HepG2 (cell line): Measurements from ENCODE around the gene HRH3. TPM values are rescaled to one million over a fixed set of nuclear protein-coding genes. Genes with fewer than 3 reads are reported as not detected.

ENCODE experiments used
- BRD4 ChIP-seq: sonication (generic); formaldehyde crosslinking; IDR thresholded peaks from 2 replicates; pipeline ENCODE4 v1.4.0; 2020; ENCODE audit warnings: missing genetic modification reagents
- CCDC6 ChIP-seq: sonication (generic); formaldehyde crosslinking; IDR thresholded peaks from 2 replicates; pipeline ENCODE4 v1.8.1; 2022; ENCODE audit warnings: mild to moderate bottlenecking, missing genetic modification reagents, moderate library complexity
- DPF2 ChIP-seq: sonication (generic); formaldehyde crosslinking; IDR thresholded peaks from 2 replicates; pipeline ENCODE4 v1.4.0; 2020; ENCODE audit warnings: mild to moderate bottlenecking, low read depth, missing genetic modification reagents, borderline replicate concordance
- GLMP ChIP-seq: sonication (generic); formaldehyde crosslinking; IDR thresholded peaks from 2 replicates; pipeline ENCODE4 v1.9.0; 2021; ENCODE audit warnings: missing genetic modification reagents, mild to moderate bottlenecking, borderline replicate concordance
- KDM5A ChIP-seq: fragments of 200-600 bp; sonication (generic); IDR thresholded peaks from 2 replicates; pipeline ENCODE4 v1.7.0; 2018; ENCODE audit warnings: antibody characterized with exemption, mild to moderate bottlenecking, low read length, borderline replicate concordance
- MAZ ChIP-seq, 2 experiments: sonication (generic) in 1 of 2; formaldehyde crosslinking in 1 of 2; IDR thresholded peaks; 2 replicates each; pipeline versions ENCODE4 v1.5.0 to v1.6.1; 2012 to 2020; ENCODE audit warnings: low read depth in 2 of 2, mild to moderate bottlenecking in 2 of 2, borderline replicate concordance in 1 of 2, improper control_type of control experiment in 1 of 2, low read length in 1 of 2, missing genetic modification reagents in 1 of 2, moderate library complexity in 1 of 2
- MIER2 ChIP-seq: IDR thresholded peaks from 2 replicates; pipeline ENCODE4 v1.6.1; 2016; ENCODE audit warnings: missing biosample characterization, missing genetic modification reagents
- NRL ChIP-seq: sonication (generic); formaldehyde crosslinking; IDR thresholded peaks from 2 replicates; pipeline ENCODE4 v1.5.0; 2020; ENCODE audit warnings: missing genetic modification reagents, mild to moderate bottlenecking, moderate library complexity, borderline replicate concordance
- PAF1 ChIP-seq: IDR thresholded peaks from 2 replicates; pipeline ENCODE4 v1.6.1; 2016; ENCODE audit warnings: missing genetic modification reagents, missing compliant biosample characterization
- PATZ1 ChIP-seq: sonication (generic); formaldehyde crosslinking; IDR thresholded peaks from 2 replicates; pipeline ENCODE4 v1.4.0; 2020; ENCODE audit warnings: missing genetic modification reagents
- PRDM15 ChIP-seq: sonication (generic); formaldehyde crosslinking; IDR thresholded peaks from 2 replicates; pipeline ENCODE4 v1.4.0; 2020; ENCODE audit warnings: missing genetic modification reagents
- YEATS4 ChIP-seq: sonication (generic); formaldehyde crosslinking; IDR thresholded peaks from 2 replicates; pipeline ENCODE4 v1.4.0; 2020; ENCODE audit warnings: missing genetic modification reagents, borderline replicate concordance
- ZBTB37 ChIP-seq: sonication (generic); formaldehyde crosslinking; IDR thresholded peaks from 2 replicates; pipeline ENCODE4 v1.4.0; 2020; ENCODE audit warnings: mild to moderate bottlenecking, missing genetic modification reagents
- ZBTB46 ChIP-seq: sonication (generic); formaldehyde crosslinking; IDR thresholded peaks from 2 replicates; pipeline ENCODE4 v1.4.0; 2020; ENCODE audit warnings: mild to moderate bottlenecking, missing genetic modification reagents, borderline replicate concordance
- ZNF382 ChIP-seq: sonication (generic); formaldehyde crosslinking; IDR thresholded peaks from 2 replicates; pipeline ENCODE4 v1.5.0; 2020; ENCODE audit warnings: missing genetic modification reagents, mild to moderate bottlenecking, borderline replicate concordance
- ZNF460 ChIP-seq: sonication (generic); formaldehyde crosslinking; IDR thresholded peaks from 2 replicates; pipeline ENCODE4 v1.5.1; 2020; ENCODE audit warnings: missing genetic modification reagents, mild to moderate bottlenecking, borderline replicate concordance
- ZNF530 ChIP-seq: sonication (generic); formaldehyde crosslinking; IDR thresholded peaks from 2 replicates; pipeline ENCODE4 v1.5.0; 2020; ENCODE audit warnings: low read depth, mild to moderate bottlenecking, missing genetic modification reagents
- ZSCAN25 ChIP-seq: sonication (generic); formaldehyde crosslinking; IDR thresholded peaks from 2 replicates; pipeline ENCODE4 v1.8.0; 2022; ENCODE audit warnings: mild to moderate bottlenecking, missing genetic modification reagents
- polyA plus RNA-seq, 8 experiments: library from polyadenylated mRNA; depleted of rRNA in 3 of 8; stranded (reverse) in 7 of 8; unstranded in 1 of 8; fragments of >200 nt; fragmentation: Illumina TruSeq in 4 of 8; extraction: Trizol in 4 of 8; gene quantifications; 2 replicates each; pipeline versions ENCODE4 v1.2.1 to v1.2.3, GENCODE V29; 2011 to 2016; ENCODE audit warnings: low read depth in 4 of 8, missing spikeins in 1 of 8, mixed read lengths in 1 of 8; ENCODE audit not compliant: insufficient read depth in 1 of 8
- total RNA-seq, 5 experiments: library from RNA; depleted of rRNA; stranded (reverse); fragments of >200 nt; fragmentation: Illumina TruSeq; extraction: Trizol; gene quantifications; 2 replicates each; pipeline ENCODE4 v1.2.3, GENCODE V29; 2016; ENCODE audit warnings: low read depth in 1 of 5

HRH3 gene
- total and polyA plus RNA-seq, 2 of the 13 experiments (the other 11 are each of a cell fraction or from before 2014, with no cell fraction given): 0.18 TPM; not detected in 1

GRCh38 chr20:62238569-62239277 lies 18.6 kb upstream of the HRH3 start (continued):
- TF ChIP-seq KDM5A: peak; percentile 53; the same call in 1 of the 2 replicates
- no peak for TF ChIP-seq ZNF460 (CRISPR knock-in tag)
- TF ChIP-seq MAZ (IDR thresholded peaks at IDR 0.05; ENCODE audit: borderline replicate concordance, low read depth, low read length): no peak
- TF ChIP-seq MAZ (CRISPR knock-in tag; IDR thresholded peaks at IDR 0.05; ENCODE audit: low read depth): no peak
- TF ChIP-seq DPF2 (CRISPR knock-in tag): no peak
- no peak for TF ChIP-seq ZBTB37 (CRISPR knock-in tag)
- TF ChIP-seq PATZ1 (CRISPR knock-in tag): peak; percentile 73
- no peak for TF ChIP-seq MIER2 (CRISPR knock-in tag)
- no peak for TF ChIP-seq PAF1 (CRISPR knock-in tag)
- no peak for TF ChIP-seq ZNF382 (CRISPR knock-in tag)
- TF ChIP-seq ZSCAN25 (CRISPR knock-in tag): no peak
- no peak for TF ChIP-seq ZBTB46 (CRISPR knock-in tag)
- no peak for TF ChIP-seq BRD4 (CRISPR knock-in tag)
- no peak for TF ChIP-seq PRDM15 (CRISPR knock-in tag)
- TF ChIP-seq GLMP (CRISPR knock-in tag): no peak
- no peak for TF ChIP-seq ZNF530
- TF ChIP-seq YEATS4: peak; percentile 42; the same call in 1 of the 2 replicates
- TF ChIP-seq NRL (CRISPR knock-in tag): no peak
- TF ChIP-seq CCDC6 (CRISPR knock-in tag): no peak
